Sigmoid colon (tissue), 7 donors: Measurements from ENCODE around the gene ITPR1. TPM values are rescaled to one million over a fixed set of nuclear protein-coding genes. Genes with fewer than 3 reads are reported as not detected.

Experiments used
- DNase-seq: peaks from one replicate; pipeline ENCODE4 v3.0.0-alpha.2; 2019
- H3K27ac ChIP-seq, 4 donors: fragments of 200-600 bp; sonication (generic); one replicate each; pipeline ENCODE4 v1.5.1; 2016 to 2019; ENCODE audit warnings: mild to moderate bottlenecking in 1 of 4
- H3K27me3 ChIP-seq, 3 donors: fragments of 200-600 bp; sonication (generic); one replicate each; pipeline ENCODE4 v1.5.1; 2019; ENCODE audit warnings: mild to moderate bottlenecking in 1 of 3
- H3K36me3 ChIP-seq, 4 donors: fragments of 200-600 bp; sonication (generic); one replicate each; pipeline ENCODE4 v1.5.1; 2016 to 2019
- H3K4me1 ChIP-seq, 4 donors: fragments of 200-600 bp; sonication (generic); one replicate each; pipeline ENCODE4 v1.5.1; 2017 to 2019
- H3K4me3 ChIP-seq, 4 donors: fragments of 200-600 bp; sonication (generic); one replicate each; pipeline ENCODE4 v1.5.1; 2017 to 2019; ENCODE audit warnings: mild to moderate bottlenecking in 2 of 4, moderate library complexity in 1 of 4
- H3K9me3 ChIP-seq, 4 donors: fragments of 200-600 bp in 3 of 4; sonication (generic) in 3 of 4; one replicate each; pipeline versions ENCODE4 v1.5.1 to v1.6.1; 2013 to 2019
- EP300 ChIP-seq, 4 donors: sonication (generic); formaldehyde crosslinking; IDR thresholded peaks; one replicate each; pipeline ENCODE4 v1.6.1; 2017; ENCODE audit warnings: antibody characterized with exemption in 4 of 4
- POLR2A ChIP-seq, 2 donors: fragments of 450-650 bp; IDR thresholded peaks; one replicate each; pipeline ENCODE4 v1.6.1; 2016; ENCODE audit warnings: antibody characterized with exemption in 2 of 2, mild to moderate bottlenecking in 2 of 2, moderate library complexity in 2 of 2
- POLR2AphosphoS5 ChIP-seq, 4 donors: sonication (generic); formaldehyde crosslinking; IDR thresholded peaks; one replicate each; pipeline ENCODE4 v1.6.1; 2017; ENCODE audit warnings: antibody characterized with exemption in 4 of 4
- WGBS, 2 donors: extraction: QIAGEN DNeasy Blood & Tissue Kit; methylation state at CpG; one replicate each; pipeline ENCODE4 v1.1.7; 2013; 5-methylcytosine and 5-hydroxymethylcytosine counted together
- intact Hi-C: fragments of 100-400 bp; cut with DNase I; formaldehyde crosslinking; loops from one replicate; pipeline ENCODE4 v1.15.1; 2023
- polyA plus RNA-seq, 3 donors: library from polyadenylated mRNA; stranded (reverse); fragments of 200-250 nt; gene quantifications; one replicate each; pipeline ENCODE4 v1.2.3, GENCODE V29; 2013
- total RNA-seq, 4 donors: library from RNA; depleted of rRNA; stranded (reverse); fragments of >200 nt; gene quantifications; one replicate each; pipeline ENCODE4 v1.1.0, GENCODE V29; 2016
- TF ChIP-seq, protein P1 (sequence below), 4 experiments: fragments of 450-650 bp in 3 of 4; fragments of 200-600 bp in 1 of 4; IDR thresholded peaks; one replicate each; pipeline ENCODE4 v1.5.1; 2016 to 2019; ENCODE audit warnings: antibody characterized with exemption in 4 of 4, mild to moderate bottlenecking in 3 of 4, moderate library complexity in 2 of 4
- donor health status: healthy with polysubstance abuse.
- donor health status: Bipolar disorder and iron deficiency.
- donor health status: healthy.

The ITPR1 gene
- total and polyA plus RNA-seq, 7 donors, result 1.4 to 206 (median 111) TPM

GRCh38 chr3:4506559-4507023, 13.4 kb downstream of the ITPR1 start:
- Histone ChIP-seq H3K27ac (peak overlapping the region; percentile 82 to 90 (median 84)), H3K36me3 (peaks cover 0 to 8% (median 0%) of the 10 kb centered on the region in 4 donors), H3K4me1 (peaks cover 0 to 49% (median 45%) of the 10 kb centered on the region in 4 donors), H3K4me3 (no peak overlapping the region), H3K9me3 (no peaks in the 10 kb centered on the region), H3K27me3 (no peaks in the 10 kb centered on the region)
- 76 to 87% methylated on average over 2 of the region's 2 CpGs for WGBS, 2 donors
- intact Hi-C loops, result no loop called here
- no peak for TF ChIP-seq POLR2A (IDR thresholded peaks at IDR 0.05)
- no peak for TF ChIP-seq POLR2AphosphoS5 (IDR thresholded peaks at IDR 0.05)
- TF ChIP-seq, protein P1, sequence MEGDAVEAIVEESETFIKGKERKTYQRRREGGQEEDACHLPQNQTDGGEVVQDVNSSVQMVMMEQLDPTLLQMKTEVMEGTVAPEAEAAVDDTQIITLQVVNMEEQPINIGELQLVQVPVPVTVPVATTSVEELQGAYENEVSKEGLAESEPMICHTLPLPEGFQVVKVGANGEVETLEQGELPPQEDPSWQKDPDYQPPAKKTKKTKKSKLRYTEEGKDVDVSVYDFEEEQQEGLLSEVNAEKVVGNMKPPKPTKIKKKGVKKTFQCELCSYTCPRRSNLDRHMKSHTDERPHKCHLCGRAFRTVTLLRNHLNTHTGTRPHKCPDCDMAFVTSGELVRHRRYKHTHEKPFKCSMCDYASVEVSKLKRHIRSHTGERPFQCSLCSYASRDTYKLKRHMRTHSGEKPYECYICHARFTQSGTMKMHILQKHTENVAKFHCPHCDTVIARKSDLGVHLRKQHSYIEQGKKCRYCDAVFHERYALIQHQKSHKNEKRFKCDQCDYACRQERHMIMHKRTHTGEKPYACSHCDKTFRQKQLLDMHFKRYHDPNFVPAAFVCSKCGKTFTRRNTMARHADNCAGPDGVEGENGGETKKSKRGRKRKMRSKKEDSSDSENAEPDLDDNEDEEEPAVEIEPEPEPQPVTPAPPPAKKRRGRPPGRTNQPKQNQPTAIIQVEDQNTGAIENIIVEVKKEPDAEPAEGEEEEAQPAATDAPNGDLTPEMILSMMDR (IDR thresholded peaks at IDR 0.05), result no peak
- no peak for TF ChIP-seq EP300 (IDR thresholded peaks at IDR 0.05)
- no peak for DNase-seq

- Histone ChIP-seq H3K27ac (peak overlapping the region in 2 of 4 donors; percentile 82 to 90), H3K36me3 (peaks cover 0 to 3% (median 0%) of the 10 kb centered on the region in 4 donors)
These were observed 14.0 kb downstream of the ITPR1 start for GRCh38 chr3:4507024-4507596.

GRCh38 chr3:4508048-4508981, 15.2 kb downstream of the ITPR1 start:
- Histone ChIP-seq H3K27me3 (no peaks in the 10 kb centered on the region), H3K4me3 (no peak overlapping the region), H3K36me3 (no peaks in the 10 kb centered on the region), H3K4me1 (peaks cover 0 to 57% (median 47%) of the 10 kb centered on the region in 4 donors), H3K27ac (peak overlapping the region in 2 of 4 donors; percentile 41 to 90), H3K9me3 (no peaks in the 10 kb centered on the region)
- intact Hi-C loops, result no loop called here
- no peak for TF ChIP-seq POLR2A (IDR thresholded peaks at IDR 0.05)
- no peak for TF ChIP-seq POLR2AphosphoS5 (IDR thresholded peaks at IDR 0.05)
- TF ChIP-seq EP300 (IDR thresholded peaks at IDR 0.05), result no peak
- TF ChIP-seq, protein P1 (IDR thresholded peaks at IDR 0.05), result no peak
- WGBS, 2 donors, result 73 to 86% methylated on average over 8 of the region's 8 CpGs
- DNase-seq, result no peak

More at GRCh38 chr3:4507024-4507596, 14.0 kb downstream of the ITPR1 start:
- Histone ChIP-seq H3K4me3 (no peak overlapping the region), H3K9me3 (no peaks in the 10 kb centered on the region), H3K27me3 (no peaks in the 10 kb centered on the region), H3K4me1 (peaks cover 0 to 51% (median 46%) of the 10 kb centered on the region in 4 donors)
- 67 to 81% methylated on average over 5 of the region's 5 CpGs for WGBS, 2 donors
- peak in 3 of 4 donors; percentile 49 to 66 (median 57) for TF ChIP-seq POLR2AphosphoS5 (IDR thresholded peaks at IDR 0.05)
- TF ChIP-seq, protein P1 (IDR thresholded peaks at IDR 0.05), result no peak
- no peak for DNase-seq
- intact Hi-C loops, result no loop called here

DNA sequence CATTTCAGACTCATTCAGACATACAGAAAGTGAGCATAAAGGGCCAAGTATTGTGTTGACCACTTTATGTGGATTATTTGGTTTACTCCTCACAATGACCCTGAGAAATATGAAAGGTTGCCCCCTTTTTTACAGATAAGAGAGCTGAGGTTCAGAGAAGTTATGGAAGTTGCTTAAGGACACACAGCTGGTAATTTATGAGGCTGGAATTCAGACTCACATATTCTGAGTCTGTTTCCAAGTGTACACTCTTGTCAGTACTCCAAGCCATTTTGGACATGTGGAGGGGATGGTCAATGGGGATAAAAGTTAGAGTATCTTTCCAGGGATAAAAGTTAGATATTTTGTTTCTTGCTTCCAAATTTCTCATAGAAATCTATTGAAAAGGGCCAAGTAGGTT, 15.9 kb downstream of the ITPR1 start:
- no peak for DNase-seq
- intact Hi-C loops, result no loop called here
- Histone ChIP-seq H3K9me3 (no peaks in the 10 kb centered on the region), H3K27ac (no peak overlapping the region), H3K36me3 (no peaks in the 10 kb centered on the region), H3K4me3 (no peak overlapping the region), H3K27me3 (no peaks in the 10 kb centered on the region), H3K4me1 (peaks cover 0 to 51% (median 45%) of the 10 kb centered on the region in 4 donors)
- TF ChIP-seq POLR2A (IDR thresholded peaks at IDR 0.05) (no peak), EP300 (IDR thresholded peaks at IDR 0.05) (no peak), POLR2AphosphoS5 (IDR thresholded peaks at IDR 0.05) (no peak)
- TF ChIP-seq, protein P1 (IDR thresholded peaks at IDR 0.05), result no peak
